ENCODE data around the gene TMEM17.

The TMEM17 gene

DNA sequence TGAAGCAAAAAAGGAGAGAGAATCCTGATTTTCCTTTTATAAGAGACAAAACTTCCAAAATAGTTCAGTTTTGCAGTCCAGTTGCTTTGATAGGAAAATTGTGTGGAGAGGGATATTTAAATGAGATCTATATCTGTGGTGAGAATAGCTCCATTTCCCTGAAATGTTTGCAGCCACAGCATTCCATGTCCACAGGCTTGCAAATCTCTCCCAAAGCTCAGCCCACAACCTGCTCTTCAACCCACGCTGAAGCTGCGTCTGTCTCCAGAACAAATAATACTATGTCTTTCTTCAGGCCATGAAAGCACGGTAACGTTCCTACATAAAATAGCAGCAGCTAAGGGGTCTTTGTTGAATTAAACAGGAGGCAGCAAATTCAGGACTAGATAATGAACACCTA is 31.8 kb downstream of the TMEM17 start:
- no peak for DNase-seq (ENCODE audit: low read depth in 2 of 2, low spot score in 1 of 2)

DNA sequence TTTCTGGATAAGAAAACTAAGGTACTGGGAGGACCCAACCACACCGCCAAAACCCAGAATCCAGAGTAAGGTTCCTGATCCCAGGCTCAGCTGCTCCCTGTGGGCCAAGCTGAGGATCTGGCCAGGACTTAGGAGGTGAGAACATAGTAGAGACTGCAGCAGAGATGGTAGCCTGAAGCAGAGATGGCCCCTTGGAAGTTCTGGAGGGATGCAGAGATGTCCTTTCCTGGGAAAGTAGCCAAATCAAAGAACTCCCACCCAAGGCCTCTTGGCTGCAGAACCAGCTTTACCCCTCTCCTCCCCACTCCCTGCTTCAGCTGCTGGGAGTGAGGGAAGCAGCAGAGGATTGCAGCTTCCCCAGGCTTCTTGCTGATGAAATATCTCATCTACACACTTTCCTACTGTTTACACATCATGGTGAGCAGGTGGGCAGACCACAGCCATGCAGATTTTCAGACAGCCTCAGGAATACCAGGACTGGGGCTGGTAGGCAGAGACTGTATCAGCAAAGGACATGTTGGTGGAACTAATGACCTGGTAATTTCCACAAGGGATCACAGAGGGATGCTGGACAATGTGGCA is 32.7 kb downstream of the TMEM17 start:
- DNase-seq (ENCODE audit: low read depth in 2 of 2, low spot score in 1 of 2), result no peak

DNA sequence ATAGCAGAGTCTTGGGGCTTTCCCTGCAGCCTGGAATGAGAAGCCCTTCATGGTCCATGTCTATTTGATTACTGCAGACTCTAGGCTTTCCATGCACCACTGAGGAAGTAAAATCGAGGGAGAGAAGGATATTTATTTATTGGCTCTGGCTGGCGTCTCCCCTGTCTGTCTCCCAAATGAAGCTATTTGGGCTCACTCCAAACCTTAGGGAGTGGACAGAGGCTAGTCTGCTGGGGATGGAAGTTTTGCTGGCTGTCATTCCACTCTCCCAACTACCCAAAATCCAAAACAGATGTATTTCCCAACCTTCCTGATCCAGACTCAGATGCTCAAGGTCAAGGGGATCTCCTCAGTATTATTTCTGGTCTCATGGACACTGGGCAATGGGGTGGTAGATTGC is 33.7 kb downstream of the TMEM17 start:
- DNase-seq (ENCODE audit: low read depth in 2 of 2, low spot score in 1 of 2), result no peak

DNA sequence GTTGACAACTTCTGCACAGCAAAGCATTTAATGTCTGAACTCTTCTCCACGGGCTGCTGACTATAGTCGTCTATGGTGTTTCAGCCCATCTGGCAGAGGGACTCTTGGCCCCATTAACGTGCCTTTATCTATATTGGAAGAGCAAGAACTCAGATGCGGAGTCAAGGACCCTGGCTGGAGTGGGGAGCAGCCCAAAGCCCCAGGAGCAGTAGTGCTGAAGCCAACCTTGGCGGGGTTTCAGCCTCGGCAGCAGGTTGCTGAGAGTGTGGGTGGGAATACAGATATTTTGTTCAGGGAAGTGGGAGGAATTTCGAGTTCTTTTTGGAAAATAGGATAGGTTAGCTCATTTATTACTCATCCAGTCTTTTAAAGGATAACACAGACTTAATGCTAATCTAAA is 34.2 kb downstream of the TMEM17 start:
- no peak for DNase-seq (ENCODE audit: low read depth in 2 of 2, low spot score in 1 of 2)

DNA sequence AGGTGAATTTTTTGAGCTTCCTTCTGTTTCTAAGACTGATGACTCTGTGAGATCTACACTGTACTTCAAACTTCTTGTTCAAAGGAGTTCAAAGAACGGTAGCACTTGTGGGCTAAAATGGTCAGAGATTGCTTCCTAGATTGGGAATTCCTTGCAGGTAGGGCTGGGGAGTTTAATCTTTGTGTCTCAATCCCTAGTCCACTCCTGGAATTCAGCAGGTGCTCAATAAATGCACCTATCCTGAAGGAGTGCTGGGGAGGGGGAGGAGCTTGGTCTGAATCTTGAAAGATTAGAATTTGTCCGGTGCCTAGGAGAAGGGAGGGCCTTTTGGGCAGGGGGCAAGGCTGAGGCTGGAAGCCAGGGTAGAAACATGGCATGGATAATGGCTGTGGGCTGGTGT is 34.6 kb downstream of the TMEM17 start:
- DNase-seq (ENCODE audit: low read depth in 2 of 2, low spot score in 1 of 2), result no peak

DNA sequence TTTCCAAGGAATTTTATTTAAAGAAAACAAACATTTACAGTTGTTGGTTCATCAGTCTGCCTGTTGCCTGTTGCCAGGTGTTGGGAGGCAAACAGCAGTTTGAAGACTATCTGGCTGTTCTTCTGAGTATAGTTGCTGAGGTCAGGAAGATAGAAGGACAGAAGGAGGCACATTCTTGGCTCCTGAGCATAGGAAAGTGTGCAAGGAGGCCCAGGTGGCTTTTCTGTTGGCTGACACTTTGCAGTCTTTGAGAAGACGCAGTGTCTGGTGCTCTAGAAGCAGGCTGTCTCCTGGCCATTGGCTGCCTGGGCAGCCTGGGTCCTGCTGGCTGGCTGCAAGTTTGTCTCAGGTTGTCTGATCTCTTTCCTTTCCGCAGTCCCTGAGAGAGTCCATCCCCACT is 36.4 kb downstream of the TMEM17 start:
- no peak for DNase-seq (ENCODE audit: low read depth in 2 of 2, low spot score in 1 of 2)

DNA sequence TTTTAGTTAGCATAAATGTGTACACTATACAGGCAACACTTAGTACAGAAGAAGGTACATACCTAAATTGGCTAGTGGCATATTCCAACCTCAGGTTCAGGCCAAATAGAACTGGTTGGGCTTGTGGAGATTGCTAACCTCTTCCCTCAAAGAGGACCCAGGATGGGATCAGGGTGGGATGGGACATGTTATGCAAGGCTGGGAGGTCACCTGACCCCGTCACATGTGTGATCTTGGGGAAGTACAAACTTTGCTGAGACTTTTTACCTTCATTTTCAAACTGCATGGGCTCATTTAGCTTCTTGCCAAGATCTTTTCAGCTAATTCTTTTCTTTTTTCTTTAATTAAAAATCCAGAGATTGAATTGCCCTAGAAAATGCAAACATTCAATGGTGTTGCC is 36.9 kb downstream of the TMEM17 start:
- DNase-seq (ENCODE audit: low read depth in 2 of 2, low spot score in 1 of 2), result no peak

DNA sequence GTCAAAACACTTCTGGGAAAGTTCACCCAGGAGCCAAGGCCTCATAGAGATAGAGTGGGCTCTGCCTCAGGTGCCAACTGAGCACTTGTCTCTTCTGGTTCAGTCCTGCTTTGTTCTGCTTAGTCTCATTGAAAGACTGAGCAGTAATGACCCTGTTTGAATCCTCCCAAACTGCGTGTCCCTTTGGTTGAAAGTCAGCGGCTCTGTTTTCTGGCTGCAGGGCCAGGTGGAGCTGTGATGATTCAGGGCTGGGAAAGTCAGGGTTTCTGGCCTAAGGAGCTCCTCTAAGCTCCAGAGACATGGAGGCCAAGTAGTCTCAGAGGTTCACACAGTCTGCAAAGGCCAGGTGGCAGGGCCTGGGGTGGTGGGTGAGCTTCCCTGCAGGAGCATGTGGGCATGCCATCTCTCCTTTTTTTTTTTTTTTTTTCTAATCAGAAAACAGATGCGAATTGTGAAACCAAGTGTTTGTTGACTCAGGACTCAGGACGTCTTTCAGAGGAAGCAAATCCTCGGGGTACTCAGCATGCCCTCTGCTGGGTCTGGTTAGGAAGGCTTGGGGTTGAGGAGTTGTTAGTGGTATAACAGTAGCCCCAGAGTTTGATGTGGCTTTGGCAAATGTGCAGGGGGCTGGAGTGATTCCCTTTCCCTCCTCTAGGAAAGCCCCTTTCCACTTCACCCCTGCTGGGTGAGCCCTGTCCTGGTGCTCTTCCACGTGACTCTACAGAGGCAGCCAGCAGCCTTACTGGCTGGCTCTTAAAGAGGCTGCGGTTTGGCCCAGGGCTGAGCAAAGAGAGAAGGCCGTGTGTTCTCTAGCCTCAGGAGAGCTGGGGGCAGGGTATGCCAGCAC is 38.3 kb downstream of the TMEM17 start:
- DNase-seq (ENCODE audit: low read depth in 2 of 2, low spot score in 1 of 2), result no peak

DNA sequence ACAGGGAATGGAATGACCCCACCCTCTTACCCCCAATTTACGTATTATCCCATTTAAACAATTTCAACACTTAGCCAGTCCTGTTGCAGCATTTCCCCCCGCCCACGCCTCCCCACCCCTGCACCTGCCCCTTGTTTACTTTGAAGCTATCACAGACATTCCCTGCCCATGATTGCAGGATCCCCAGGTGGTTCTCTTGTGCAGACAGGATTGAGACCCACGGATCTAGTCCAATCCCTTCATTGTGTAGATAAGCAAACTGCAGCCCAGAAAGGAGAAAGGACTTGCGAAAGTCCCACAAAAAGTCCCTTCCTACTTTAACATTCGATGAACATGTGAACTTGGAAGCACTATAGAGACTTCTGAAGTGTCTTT is 38.9 kb downstream of the TMEM17 start:
- no peak for DNase-seq (ENCODE audit: low read depth in 2 of 2, low spot score in 1 of 2)

DNA sequence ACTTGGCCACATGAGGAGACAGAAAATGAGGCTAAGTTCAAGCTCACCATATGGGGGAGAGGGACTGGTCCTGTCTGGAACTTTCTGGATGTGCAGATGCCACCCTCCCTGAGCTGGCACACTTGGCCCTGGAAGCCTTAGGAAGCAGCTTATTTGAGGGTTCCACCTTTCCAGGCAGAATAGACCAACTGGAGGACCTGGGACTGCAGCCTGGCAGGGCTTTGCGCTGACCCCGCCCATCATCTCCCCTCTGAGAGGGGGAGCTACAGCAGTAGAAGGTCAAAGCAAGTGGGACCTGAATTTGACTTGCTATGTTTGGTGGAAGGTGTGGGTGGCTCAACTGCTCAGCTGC is 39.5 kb downstream of the TMEM17 start:
- no peak for DNase-seq (ENCODE audit: low read depth in 2 of 2, low spot score in 1 of 2)

DNA sequence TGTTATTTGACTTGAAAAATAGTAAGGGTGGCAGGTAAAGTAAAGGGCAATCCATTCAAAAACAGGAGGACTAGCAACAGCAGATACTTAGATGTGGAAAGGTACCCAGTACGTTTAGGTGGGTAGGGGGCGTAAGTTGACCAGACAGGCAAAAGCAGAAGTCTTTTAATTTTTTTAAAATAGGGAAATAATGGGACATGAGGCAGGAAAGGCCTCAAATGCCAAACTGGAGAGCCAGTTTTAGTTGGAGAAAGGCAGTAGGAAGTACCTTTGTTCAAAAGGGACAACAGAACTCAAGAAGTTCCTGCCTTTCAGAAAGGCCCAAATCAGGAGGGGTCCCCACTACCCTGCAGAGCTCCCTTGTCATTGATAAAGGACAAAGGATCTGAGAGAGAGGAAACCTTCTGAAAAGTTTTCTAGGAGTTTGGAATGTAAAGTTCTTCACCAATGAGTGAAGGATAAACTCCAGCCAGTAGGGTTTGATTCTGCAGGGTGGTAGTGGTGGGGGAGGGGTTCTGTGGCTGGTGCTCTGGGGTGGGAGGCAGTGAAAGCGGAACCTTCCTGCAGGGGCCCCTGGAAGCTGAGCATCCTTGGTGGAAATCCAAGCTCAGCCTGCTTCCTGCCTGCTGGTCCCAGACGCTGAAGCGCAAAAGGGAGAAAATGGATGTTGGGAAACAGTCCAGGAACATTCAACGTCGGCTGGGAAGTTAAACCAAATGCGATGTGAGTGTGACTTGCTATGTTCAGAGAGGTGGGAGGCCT is 40.1 kb downstream of the TMEM17 start:
- DNase-seq (ENCODE audit: low read depth in 2 of 2, low spot score in 1 of 2), result no peak

DNA sequence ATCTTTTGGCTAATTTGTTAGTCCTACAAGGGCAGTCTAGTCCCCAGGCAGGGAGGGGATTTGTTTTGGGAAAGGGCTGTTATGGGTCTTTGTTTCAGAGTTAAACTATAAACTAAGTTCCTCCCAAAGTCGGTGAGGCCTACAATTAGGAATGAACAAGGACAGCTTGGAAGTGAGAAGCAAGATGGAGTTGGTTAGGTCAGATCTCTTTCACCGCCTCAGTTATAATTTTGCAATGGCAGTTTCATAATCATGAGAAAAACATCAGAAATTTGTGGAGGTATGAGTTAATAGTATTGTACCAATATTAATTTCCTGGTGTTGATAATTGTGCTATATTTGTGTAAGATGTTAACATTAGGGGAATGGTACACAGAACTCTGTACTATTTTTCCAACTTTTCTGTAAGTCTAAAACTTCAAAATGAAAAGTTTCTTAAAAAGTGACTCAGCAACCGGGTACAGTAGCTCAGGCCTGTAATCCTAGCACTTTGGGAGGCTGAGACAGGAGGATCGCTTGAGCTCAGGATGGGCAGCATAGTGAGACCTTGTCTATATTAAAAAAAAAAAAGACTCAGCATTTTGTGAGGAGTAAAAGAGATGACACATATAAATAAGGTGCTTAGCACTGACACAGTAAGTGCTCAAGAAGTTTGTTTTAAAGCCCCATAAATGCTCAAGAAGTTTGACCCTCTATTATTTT is 40.8 kb downstream of the TMEM17 start:
- no peak for DNase-seq (ENCODE audit: low read depth in 2 of 2, low spot score in 1 of 2)

DNA sequence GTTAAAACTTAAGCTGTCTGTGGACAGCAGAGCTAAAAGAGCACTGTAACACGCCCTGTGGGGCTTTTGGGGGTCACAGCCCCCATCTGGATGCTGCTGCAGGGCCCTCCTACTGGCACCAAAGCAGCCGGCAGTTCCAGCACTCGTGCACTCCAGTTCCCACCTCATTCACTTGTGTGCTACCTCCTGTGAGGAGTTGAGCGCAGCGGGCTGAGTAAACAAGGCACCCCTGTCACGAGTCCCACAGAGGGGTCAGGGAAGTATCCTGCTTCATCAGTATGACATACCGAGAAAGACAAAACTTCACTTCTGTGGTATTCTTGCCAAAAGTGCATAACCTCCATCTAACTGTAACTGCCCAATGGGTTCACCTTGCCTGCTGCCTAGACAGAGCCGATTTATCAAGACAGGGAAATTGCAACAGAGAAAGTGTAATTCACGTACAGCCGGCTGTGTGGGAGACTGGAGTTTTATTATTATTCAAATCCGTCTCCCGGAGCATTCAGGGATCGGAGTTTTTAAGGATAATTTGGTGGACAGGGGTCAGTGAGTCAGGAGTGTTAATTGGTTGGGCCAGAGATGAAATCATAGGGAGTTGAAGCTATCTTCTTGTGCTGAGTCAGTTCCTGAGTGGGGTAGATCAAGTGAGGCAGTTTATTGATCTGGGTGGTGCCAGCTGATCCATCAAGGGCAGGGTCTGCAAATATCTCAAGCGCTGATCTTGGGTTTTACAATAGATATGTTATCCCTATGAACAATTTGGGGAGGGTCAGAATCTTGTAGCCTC is 41.6 kb downstream of the TMEM17 start:
- no peak for DNase-seq (ENCODE audit: low read depth in 2 of 2, low spot score in 1 of 2)

DNA sequence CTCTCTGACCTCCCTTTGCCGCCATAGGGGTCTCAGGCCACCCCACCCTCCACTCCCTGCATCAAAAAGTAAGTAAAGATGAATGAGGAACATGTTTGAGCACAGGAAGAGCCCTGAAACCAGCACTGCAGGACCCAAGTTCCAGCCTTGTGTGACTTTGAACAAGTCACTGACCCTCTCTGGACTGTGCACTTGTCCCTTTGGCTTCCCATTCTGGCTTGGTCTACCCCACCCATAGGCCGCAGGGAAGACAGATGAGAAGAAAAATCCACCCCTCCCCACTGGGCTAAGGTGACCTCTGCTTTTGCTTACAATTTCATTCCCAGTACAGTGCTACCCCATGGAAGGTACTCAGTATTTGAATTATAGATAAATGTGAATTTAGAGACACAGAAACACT is 43.8 kb downstream of the TMEM17 start:
- no peak for DNase-seq (ENCODE audit: low read depth in 2 of 2, low spot score in 1 of 2)

DNA sequence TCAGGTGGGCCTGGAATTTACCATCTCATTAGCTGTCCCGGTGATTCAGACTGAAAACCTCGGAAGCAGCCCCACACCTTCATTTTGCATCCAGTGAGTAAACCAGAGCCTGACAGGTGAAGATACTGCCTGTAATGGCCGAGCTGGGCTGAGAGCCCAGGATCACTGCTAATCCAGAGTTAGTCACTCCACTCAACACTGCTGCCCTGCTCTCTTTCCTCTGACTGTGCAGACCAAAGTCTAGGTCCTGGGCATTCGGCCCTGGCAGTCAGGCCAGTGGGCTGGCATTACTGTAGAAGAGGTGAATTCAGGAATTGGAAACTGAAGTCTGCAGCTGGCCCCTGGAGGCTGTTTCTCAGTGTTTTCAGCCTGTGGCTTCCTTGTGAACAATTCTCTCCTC is 44.3 kb downstream of the TMEM17 start:
- no peak for DNase-seq (ENCODE audit: low read depth in 2 of 2, low spot score in 1 of 2)

DNA sequence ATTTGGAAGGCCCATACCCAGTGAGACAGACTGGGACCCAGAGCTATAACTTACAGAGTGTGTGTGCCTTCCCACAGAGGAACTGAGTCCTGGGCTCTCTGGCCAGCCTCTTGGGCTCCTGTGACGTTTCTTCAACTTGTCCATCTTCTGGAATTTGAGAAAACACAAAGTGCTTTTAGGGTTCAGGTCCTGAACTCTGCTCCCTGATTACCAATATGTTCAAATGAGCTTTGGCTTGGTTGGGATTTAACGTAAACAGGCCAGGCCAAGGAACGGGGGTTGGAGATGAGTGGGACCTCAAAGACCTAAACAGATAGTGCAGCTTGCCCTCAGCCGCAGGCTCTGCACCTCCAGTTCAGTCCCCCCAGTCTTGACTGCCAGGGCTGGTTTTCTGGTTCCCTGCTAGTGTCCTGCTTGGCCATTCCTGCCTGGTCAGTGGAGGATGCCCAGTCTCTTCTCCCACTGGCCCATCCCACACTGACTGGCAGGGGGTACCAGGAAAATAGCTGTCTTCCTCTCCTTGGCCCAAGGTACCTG is 44.9 kb downstream of the TMEM17 start:
- no peak for DNase-seq (ENCODE audit: low read depth in 2 of 2, low spot score in 1 of 2)

DNA sequence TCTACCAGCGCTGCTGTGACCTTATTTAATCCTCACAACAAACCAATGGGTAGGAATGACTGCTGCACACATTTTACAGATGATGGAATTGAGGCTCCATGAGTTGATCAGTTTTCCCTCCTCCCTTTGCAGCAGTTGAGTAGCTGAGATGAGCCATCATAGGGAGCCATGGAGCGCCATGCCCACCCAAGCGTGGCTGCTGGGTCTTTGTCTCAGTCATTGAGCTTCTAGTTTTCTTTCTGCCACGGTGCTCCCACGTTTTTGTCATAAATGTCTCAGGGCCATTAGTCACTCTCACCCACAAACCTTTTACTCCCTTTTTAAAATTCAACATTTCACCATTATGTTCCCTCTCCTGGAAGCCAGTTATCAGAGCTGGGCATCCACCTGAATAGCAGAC is 45.8 kb downstream of the TMEM17 start:
- no peak for DNase-seq (ENCODE audit: low read depth in 2 of 2, low spot score in 1 of 2)

DNA sequence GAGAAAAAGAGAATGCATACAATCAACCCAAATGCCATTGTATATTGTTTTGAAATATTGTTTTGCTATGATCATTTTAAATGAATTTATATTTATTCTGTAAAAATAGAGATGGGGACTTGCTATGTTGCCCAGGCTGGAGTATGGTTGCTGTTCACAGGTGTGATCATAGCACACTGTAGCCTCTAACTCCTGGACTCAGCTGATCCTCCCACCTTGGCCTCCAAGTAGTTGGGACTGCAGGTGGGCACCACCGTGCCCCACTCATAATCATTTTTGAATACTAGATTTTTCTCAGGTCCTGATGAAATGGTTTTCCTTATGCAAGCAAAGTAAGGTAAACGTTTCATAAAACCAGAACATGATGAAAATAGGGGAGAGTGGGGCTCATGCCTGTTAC is 46.3 kb downstream of the TMEM17 start:
- no peak for DNase-seq (ENCODE audit: low read depth in 2 of 2, low spot score in 1 of 2)

DNA sequence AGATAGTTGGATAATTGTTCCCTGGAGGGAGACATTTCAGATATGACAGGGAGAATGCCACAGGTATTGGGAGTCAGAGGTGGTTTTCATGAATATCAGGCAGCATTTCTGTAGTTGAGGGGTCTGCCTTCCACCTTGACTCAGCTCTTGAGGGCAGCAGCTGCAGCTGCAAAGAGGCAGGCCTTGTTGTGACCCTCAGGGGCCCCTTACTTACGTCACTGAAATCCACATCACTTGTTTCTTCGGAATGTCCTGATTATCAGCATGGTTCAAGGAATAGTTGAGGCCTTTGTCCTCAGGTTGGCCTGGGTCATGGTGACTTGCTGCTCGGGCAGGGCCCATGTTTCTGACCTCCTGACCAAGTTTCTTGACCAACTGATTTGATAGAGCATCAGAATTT is 46.9 kb downstream of the TMEM17 start:
- no peak for DNase-seq (ENCODE audit: low read depth in 2 of 2, low spot score in 1 of 2)

DNA sequence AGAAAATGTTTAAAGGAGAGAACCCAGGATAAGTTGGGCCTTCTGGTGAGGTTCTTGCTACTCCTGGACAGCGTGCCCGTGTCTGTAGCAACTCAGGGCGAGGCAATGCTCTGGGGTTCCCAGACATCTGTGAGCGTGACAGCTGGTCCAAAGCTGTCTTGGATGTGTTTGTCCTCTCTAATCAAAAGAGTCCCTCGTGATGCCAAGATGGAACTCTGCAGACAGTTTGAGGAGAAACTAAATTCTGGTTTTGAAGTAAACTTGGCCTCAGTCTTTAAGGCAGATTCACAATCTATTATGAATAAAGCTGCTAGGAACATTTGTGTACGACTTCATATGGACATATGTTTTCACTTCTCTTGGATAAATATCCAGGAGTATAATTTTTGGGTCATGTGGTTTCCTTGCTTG is 47.3 kb downstream of the TMEM17 start:
- DNase-seq (ENCODE audit: low read depth in 2 of 2, low spot score in 1 of 2), result no peak

DNA sequence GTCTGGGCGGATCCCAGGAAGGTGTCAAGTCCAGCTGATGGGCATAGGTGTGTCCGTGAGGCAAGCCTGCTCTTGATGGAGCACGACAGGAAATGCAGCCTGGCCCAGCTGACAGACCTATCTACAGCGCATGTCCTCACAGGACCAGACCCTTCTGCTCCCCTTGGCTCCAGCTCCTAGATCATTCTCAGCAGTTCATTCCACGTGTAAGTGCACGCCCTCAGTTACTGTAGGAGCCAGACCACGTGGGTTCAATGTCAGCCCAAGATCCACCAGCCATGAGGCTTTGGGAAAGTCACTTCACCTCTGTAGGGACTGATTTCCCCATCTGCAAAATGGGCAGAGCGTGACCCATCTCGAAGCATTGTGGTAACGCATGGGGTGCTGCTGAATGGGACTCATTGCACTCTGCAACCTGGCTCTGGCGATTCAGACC is 47.8 kb downstream of the TMEM17 start:
- DNase-seq (ENCODE audit: low read depth in 2 of 2, low spot score in 1 of 2), result no peak

All from stimulated activated CD8-positive, alpha-beta memory T cell treated with anti-CD3 and anti-CD28 coated beads, Interleukin-4, amount 100 ng/mL, for 1 hour (primary cell).